Activated CD8-positive, alpha-beta memory T cell treated with anti-CD3 and anti-CD28 coated beads, Interleukin-2, amount 50 U/mL, for 24 hours (primary cell): ENCODE measurements around the gene CACNG4.

Experiments used
- DNase-seq: peaks from one replicate; pipeline ENCODE4 v3.0.0-alpha.2; 2020; ENCODE audit errors: extremely low read depth

Gene CACNG4

GRCh38 chr17:67058036-67058435 lies 93.5 kb downstream of the CACNG4 start:
- DNase-seq = no peak

GRCh38 chr17:67059372-67059771 lies 94.9 kb downstream of the CACNG4 start:
- no peak for DNase-seq

GRCh38 chr17:67063141-67063540 lies 98.6 kb downstream of the CACNG4 start:
- no peak for DNase-seq

- no peak for DNase-seq
These were observed 102.2 kb downstream of the CACNG4 start for GRCh38 chr17:67066717-67067116.

GRCh38 chr17:67067571-67068482 lies 103.3 kb downstream of the CACNG4 start:
- no peak for DNase-seq

GRCh38 chr17:67068999-67069398 lies 104.5 kb downstream of the CACNG4 start:
- DNase-seq = no peak

- no peak for DNase-seq
These were observed 105.2 kb downstream of the CACNG4 start for GRCh38 chr17:67069603-67070136.

GRCh38 chr17:67071595-67071994 lies 107.1 kb downstream of the CACNG4 start:
- no peak for DNase-seq

- DNase-seq = no peak
These were observed 108.4 kb downstream of the CACNG4 start for GRCh38 chr17:67072885-67073284.

GRCh38 chr17:67074781-67075180 lies 110.3 kb downstream of the CACNG4 start:
- no peak for DNase-seq

GRCh38 chr17:67076290-67076689 lies 111.8 kb downstream of the CACNG4 start:
- no peak for DNase-seq

- no peak for DNase-seq
These were observed 113.8 kb downstream of the CACNG4 start for GRCh38 chr17:67078292-67078691.

- no peak for DNase-seq
These were observed 115.0 kb downstream of the CACNG4 start for GRCh38 chr17:67079491-67079890.

- no peak for DNase-seq
These were observed 116.3 kb downstream of the CACNG4 start for GRCh38 chr17:67080804-67081203.

GRCh38 chr17:67082107-67082506 lies 117.6 kb downstream of the CACNG4 start:
- DNase-seq = no peak
